ENCODE data around the gene TMEM217. TPM values are rescaled to one million over a fixed set of nuclear protein-coding genes. Genes with fewer than 3 reads are reported as not detected.

The TMEM217 gene
- total RNA-seq, 1 donor from 2014 or later, result 0.51 TPM

GRCh38 chr6:37244430-37245310 lies 13.3 kb downstream of the TMEM217 start:
- no peak for DNase-seq (ENCODE audit: low spot score)

- no peak for DNase-seq (ENCODE audit: low spot score)
Measured at GRCh38 chr6:37243816-37244370, 14.1 kb downstream of the TMEM217 start.

GRCh38 chr6:37243131-37243815 lies 14.7 kb downstream of the TMEM217 start:
- no peak for DNase-seq (ENCODE audit: low spot score)

GRCh38 chr6:37242429-37243052 lies 15.4 kb downstream of the TMEM217 start:
- DNase-seq (ENCODE audit: low spot score), result no peak

- no peak for DNase-seq (ENCODE audit: low spot score)
Measured at GRCh38 chr6:37241775-37242428, 16.0 kb downstream of the TMEM217 start.

GRCh38 chr6:37241131-37241530 lies 16.8 kb downstream of the TMEM217 start:
- no peak for DNase-seq (ENCODE audit: low spot score)

- DNase-seq (ENCODE audit: low spot score), result peak; percentile 91
Measured at GRCh38 chr6:37239950-37240713, 17.8 kb downstream of the TMEM217 start.

GRCh38 chr6:37239526-37239925 lies 18.4 kb downstream of the TMEM217 start:
- DNase-seq (ENCODE audit: low spot score), result no peak

- no peak for DNase-seq (ENCODE audit: low spot score)
Measured at GRCh38 chr6:37238381-37238780, 19.6 kb downstream of the TMEM217 start.

- no peak for DNase-seq (ENCODE audit: low spot score)
Measured at GRCh38 chr6:37237789-37238188, 20.2 kb downstream of the TMEM217 start.

GRCh38 chr6:37236921-37237320 lies 21.0 kb downstream of the TMEM217 start:
- DNase-seq (ENCODE audit: low spot score), result no peak

- no peak for DNase-seq (ENCODE audit: low spot score)
Measured at GRCh38 chr6:37233541-37233940, 24.4 kb downstream of the TMEM217 start.

GRCh38 chr6:37232430-37233017 lies 25.4 kb downstream of the TMEM217 start:
- DNase-seq (ENCODE audit: low spot score), result no peak

- DNase-seq (ENCODE audit: low spot score), result no peak
Measured at GRCh38 chr6:37230104-37230503, 27.8 kb downstream of the TMEM217 start.

- no peak for DNase-seq (ENCODE audit: low spot score)
Measured at GRCh38 chr6:37225350-37226169, 32.4 kb downstream of the TMEM217 start.

- DNase-seq (ENCODE audit: low spot score), result no peak
Measured at GRCh38 chr6:37222992-37223391, 35.0 kb downstream of the TMEM217 start.

GRCh38 chr6:37222125-37222967 lies 35.6 kb downstream of the TMEM217 start:
- peak; percentile 90 for DNase-seq (ENCODE audit: low spot score)

GRCh38 chr6:37221585-37222124 lies 36.3 kb downstream of the TMEM217 start:
- DNase-seq (ENCODE audit: low spot score), result peak; percentile 18
